NB4 (cell line): Measurements from ENCODE around the gene PCNX3.
A peak's percentile ranks its signal among the peaks of the same experiment; 100 is the strongest.

Experiments
- DNase-seq: peaks from one replicate; pipeline ENCODE4 v3.0.0; 2010; ENCODE audit warnings: low read depth
- H3K4me3 ChIP-seq: one replicate; pipeline ENCODE4 v1.5.1; 2011; ENCODE audit warnings: mild to moderate bottlenecking, low read depth, low read length, moderate library complexity
- MYC ChIP-seq: IDR thresholded peaks from 2 replicates; pipeline ENCODE4 v1.6.1; 2011; ENCODE audit warnings: low read depth, low read length
- POLR2A ChIP-seq: IDR thresholded peaks from 2 replicates; pipeline ENCODE4 v1.6.1; 2011; ENCODE audit warnings: mild to moderate bottlenecking; ENCODE audit not compliant: insufficient read length; ENCODE audit errors: extremely low read depth
- TF ChIP-seq, protein P1 (sequence below): IDR thresholded peaks from one replicate; pipeline ENCODE4 v1.5.1; 2012; ENCODE audit warnings: low read depth, low read length
- TF ChIP-seq, protein P2 (sequence below): IDR thresholded peaks from 2 replicates; pipeline ENCODE4 v1.6.1; 2011; ENCODE audit warnings: low read depth, low read length

The PCNX3 gene

DNA sequence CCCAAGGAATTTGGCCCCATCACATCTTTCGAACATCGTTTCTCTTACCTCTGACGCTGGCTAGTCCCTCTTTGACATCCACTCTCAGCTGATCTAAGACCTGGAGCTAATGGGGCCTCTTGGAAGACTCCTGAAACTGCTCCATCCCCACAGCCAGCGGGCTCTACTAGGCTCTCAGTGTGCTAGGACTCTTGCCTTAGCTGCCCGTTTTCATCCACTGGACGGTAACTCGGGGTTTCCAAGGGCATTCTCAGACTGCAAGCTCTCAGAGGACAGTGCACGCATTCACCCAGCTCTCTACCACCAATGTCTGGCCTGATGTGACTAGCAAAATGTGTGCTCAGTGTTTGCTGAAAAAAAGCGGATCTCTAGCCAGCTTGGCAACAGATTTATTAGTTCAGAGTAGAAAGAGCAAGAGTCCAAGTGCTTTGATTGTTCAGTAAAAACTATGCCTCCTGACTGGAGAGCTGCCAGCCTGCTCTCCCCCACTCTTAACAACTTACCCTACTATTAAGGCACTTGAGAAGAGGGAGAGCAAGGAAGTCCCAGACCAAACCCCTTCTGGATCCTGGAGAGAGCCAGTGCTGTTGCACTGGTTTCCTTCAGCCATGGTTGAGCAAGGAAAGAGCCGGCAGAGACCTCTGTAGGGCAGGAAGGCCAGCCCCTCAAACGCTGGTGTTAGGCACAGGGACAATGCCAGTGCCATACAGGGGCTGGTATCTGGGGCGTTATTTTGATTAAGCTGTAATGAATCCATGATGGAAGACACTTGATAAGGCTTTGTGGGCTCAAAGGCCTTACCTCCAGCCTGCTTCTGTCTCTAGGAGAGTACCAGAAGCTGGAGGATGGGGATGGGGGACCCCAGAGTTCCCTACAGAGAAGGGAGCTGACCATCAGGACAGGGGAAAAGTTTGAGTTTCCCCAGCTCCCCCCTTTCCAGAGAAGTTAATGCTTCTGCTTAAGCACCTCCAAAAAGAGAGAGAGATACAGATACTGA lies 38.0 kb downstream of the PCNX3 start:
- TF ChIP-seq, protein P1, sequence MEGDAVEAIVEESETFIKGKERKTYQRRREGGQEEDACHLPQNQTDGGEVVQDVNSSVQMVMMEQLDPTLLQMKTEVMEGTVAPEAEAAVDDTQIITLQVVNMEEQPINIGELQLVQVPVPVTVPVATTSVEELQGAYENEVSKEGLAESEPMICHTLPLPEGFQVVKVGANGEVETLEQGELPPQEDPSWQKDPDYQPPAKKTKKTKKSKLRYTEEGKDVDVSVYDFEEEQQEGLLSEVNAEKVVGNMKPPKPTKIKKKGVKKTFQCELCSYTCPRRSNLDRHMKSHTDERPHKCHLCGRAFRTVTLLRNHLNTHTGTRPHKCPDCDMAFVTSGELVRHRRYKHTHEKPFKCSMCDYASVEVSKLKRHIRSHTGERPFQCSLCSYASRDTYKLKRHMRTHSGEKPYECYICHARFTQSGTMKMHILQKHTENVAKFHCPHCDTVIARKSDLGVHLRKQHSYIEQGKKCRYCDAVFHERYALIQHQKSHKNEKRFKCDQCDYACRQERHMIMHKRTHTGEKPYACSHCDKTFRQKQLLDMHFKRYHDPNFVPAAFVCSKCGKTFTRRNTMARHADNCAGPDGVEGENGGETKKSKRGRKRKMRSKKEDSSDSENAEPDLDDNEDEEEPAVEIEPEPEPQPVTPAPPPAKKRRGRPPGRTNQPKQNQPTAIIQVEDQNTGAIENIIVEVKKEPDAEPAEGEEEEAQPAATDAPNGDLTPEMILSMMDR = no peak
- H3K4me3 ChIP-seq = peak overlapping the region; percentile 33
- no peak for DNase-seq

DNA sequence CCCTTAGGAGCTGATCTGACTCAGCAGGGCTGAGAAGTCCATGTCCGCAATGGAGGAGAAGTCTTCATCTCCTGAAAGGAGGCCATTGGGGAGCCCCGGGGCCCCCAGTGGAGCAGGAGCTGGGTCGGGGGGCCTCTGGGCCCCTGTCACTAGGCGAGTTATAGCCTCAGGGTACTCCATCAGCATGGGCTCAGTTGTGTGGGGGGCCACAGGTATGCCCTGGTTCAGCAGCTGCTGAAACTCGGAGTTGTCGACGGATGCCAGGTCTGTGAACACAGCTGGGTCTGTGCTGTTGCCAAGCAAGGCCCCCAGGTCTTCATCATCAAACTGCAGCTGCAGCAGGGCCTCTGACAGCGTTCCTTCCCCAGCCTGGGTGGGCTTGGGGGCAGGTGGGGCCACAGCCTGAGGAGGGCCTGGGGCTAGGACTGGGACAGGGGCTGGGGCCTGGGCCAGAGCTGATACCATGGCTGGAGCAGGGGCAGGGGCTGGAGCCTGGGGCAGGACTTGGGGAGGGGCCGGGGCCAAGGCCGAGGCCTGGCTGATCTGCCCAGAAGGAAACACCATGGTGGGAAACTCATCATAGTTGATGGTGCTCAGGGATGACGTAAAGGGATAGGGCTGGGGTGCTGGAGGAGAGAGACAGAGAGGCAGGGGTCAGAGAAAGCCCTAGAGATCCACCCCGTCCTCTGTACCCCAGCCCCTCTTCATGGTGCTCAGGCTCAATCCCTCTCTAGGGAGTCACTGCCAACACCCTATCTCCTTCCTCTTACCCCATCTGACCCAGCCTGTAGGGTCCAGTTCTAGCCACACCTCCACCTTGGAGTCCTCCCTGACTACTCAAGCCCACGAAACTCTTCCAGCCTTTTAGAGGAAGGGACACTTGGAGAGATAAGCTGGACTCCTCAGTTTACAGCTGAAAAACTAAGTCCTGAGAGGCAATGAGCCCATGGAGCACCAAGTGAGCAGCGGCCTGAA lies 39.1 kb downstream of the PCNX3 start:
- no peak for TF ChIP-seq MYC
- TF ChIP-seq, protein P1 = no peak
- no peak for TF ChIP-seq POLR2A
- TF ChIP-seq, protein P2, sequence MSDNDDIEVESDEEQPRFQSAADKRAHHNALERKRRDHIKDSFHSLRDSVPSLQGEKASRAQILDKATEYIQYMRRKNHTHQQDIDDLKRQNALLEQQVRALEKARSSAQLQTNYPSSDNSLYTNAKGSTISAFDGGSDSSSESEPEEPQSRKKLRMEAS = no peak

DNA sequence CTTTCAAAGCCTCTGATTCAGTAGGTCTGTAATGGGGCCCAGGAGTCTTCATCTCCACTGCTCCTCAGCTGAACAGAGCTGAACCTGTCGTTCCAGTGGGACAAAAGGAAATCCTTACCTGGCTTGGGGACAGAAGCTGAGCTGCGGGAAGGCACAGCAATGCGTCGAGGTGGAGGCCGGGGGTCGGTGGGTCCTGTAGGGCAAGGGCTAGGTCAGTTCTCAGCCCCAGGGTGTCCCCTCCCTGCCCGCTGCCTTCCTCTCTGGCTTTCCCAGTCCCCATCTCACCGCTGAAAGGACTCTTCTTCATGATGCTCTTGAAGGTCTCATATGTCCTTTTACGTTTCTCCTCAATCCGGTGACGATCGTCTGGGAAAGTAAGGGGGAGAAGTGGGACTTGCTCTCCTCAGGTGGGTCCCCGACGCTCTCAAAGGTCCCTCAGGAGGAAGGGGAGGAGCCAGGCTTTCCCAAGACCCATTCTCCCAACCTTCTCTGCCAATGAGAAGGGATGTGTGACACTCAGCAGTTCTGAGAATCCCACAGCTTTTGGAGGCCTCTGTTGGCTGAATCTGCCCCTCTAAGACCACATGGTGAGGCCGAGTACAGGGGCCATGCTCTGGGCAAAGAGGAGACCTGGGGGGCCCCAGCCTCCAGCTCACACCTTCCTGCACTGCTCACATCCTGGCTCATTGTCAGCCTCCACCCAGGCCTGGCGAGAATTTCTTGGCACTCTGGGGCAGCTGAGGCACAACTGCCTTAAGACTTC lies 40.2 kb downstream of the PCNX3 start:
- DNase-seq = no peak
- no peak overlapping the region for H3K4me3 ChIP-seq
- no peak for TF ChIP-seq MYC
- TF ChIP-seq, protein P2 = no peak
- TF ChIP-seq POLR2A = no peak
- TF ChIP-seq, protein P1 = no peak

More for the DNA sequence above, 39.1 kb downstream of the PCNX3 start:
- H3K4me3 ChIP-seq = no peak overlapping the region
- DNase-seq = no peak

DNA sequence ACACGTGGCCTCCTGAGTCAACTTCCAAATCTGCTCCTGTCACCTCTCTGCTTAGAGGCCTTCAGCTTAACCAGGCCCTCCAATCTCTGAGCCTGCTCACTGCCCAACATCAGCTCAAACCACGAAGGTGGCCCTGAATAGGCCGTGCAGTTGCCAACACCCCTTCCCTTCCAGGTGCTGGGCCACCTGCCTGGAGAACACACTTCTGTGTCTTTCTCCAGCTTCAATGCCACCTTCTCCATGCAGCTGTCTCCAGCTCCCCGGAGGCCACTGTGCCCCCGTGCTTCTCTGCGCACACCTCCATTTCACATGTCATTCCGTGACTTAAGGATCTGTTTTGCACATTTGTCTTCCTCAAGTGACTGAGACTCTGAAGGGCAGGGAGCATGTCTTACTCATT lies 41.9 kb downstream of the PCNX3 start:
- TF ChIP-seq, protein P1 = no peak
- no peak for TF ChIP-seq POLR2A
- TF ChIP-seq, protein P2 = no peak
- no peak for TF ChIP-seq MYC
- no peak overlapping the region for H3K4me3 ChIP-seq
- no peak for DNase-seq

DNA sequence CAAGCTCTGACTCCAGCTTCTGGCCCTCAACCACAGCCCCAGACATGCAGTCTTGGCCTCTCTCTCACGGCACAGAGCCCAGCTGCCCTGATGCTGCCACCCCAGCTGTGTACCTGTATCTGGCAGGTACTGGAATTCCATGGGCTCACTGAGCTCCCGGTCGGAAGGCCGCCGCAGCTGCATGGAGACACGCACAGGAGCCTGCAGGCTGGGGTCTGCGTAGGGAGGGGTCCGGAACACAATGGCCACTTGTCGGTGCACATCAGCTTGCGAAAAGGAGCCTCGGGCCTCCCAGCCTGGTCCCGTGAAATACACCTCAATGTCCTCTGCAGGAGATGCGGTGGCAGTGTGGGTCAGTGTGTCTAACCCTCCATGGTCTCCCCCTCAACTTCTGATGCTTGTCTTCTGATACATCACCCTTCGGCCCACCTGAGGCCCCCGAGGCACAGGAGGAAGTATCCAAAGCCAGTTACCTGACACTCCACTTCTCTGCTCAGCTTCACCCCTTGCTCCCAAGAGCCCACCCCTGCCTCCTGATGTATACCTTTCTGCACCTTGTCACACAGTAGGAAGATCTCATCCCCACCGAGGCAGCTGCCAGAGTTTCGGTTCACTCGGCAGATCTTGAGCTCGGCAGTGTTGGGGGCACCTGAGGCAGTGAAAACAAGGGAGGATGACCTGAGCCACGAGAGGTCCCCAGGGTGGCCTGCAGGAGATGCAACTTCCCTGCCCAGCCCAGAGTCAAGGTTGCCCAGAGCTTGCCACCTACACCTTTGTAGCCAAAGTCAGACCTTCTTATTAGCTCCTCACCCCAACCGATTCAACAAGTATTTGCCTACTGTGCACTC lies 42.8 kb downstream of the PCNX3 start:
- DNase-seq = no peak
- TF ChIP-seq MYC = no peak
- TF ChIP-seq POLR2A = no peak
- TF ChIP-seq, protein P2 = no peak
- TF ChIP-seq, protein P1 = no peak
- H3K4me3 ChIP-seq = no peak overlapping the region
